Inflammatory macrophage (primary cell): ENCODE results near the gene MAN1A1.

Experiments
- DNase-seq, 2 donors: peaks; one replicate each; pipeline ENCODE4 v3.0.0-alpha.2; 2020 to 2022

MAN1A1 gene

GRCh38 chr6:119269266-119270103 lies 80.1 kb downstream of the MAN1A1 start:
- no peak for DNase-seq

- DNase-seq, result peak; percentile 2 to 3
Measured at GRCh38 chr6:119267126-119267905, 82.2 kb downstream of the MAN1A1 start.

- no peak for DNase-seq
Measured at GRCh38 chr6:119264854-119265397, 84.6 kb downstream of the MAN1A1 start.

GRCh38 chr6:119262612-119263011 lies 86.9 kb downstream of the MAN1A1 start:
- no peak for DNase-seq

- DNase-seq, result no peak
Measured at GRCh38 chr6:119261944-119262284, 87.6 kb downstream of the MAN1A1 start.

- DNase-seq, result no peak
Measured at GRCh38 chr6:119259027-119259426, 90.5 kb downstream of the MAN1A1 start.

GRCh38 chr6:119257726-119258125 lies 91.8 kb downstream of the MAN1A1 start:
- no peak for DNase-seq

- DNase-seq, result no peak
Measured at GRCh38 chr6:119256978-119257462, 92.5 kb downstream of the MAN1A1 start.

- no peak for DNase-seq
Measured at GRCh38 chr6:119256392-119256791, 93.2 kb downstream of the MAN1A1 start.

- no peak for DNase-seq
Measured at GRCh38 chr6:119255492-119255891, 94.1 kb downstream of the MAN1A1 start.

- DNase-seq, result no peak
Measured at GRCh38 chr6:119250036-119250435, 99.5 kb downstream of the MAN1A1 start.

GRCh38 chr6:119249319-119249718 lies 100.2 kb downstream of the MAN1A1 start:
- no peak for DNase-seq

GRCh38 chr6:119247504-119247903 lies 102.1 kb downstream of the MAN1A1 start:
- DNase-seq, result no peak

GRCh38 chr6:119243657-119244056 lies 105.9 kb downstream of the MAN1A1 start:
- no peak for DNase-seq

GRCh38 chr6:119243037-119243436 lies 106.5 kb downstream of the MAN1A1 start:
- no peak for DNase-seq

GRCh38 chr6:119241540-119242309 lies 107.8 kb downstream of the MAN1A1 start:
- DNase-seq, result no peak

GRCh38 chr6:119241111-119241465 lies 108.5 kb downstream of the MAN1A1 start:
- no peak for DNase-seq

GRCh38 chr6:119240257-119241110 lies 109.1 kb downstream of the MAN1A1 start:
- no peak for DNase-seq

- DNase-seq, result no peak
Measured at GRCh38 chr6:119237177-119237715, 112.3 kb downstream of the MAN1A1 start.

GRCh38 chr6:119234941-119235340 lies 114.6 kb downstream of the MAN1A1 start:
- DNase-seq, result no peak

GRCh38 chr6:119234457-119234856 lies 115.1 kb downstream of the MAN1A1 start:
- no peak for DNase-seq
